Measurements from ENCODE around the gene TBXA2R.
"Not testable (repeated sequence)": the region's sequence is repeated elsewhere in the genome, so short reads cannot be mapped to it uniquely, and the experiment has no call there.

DNA sequence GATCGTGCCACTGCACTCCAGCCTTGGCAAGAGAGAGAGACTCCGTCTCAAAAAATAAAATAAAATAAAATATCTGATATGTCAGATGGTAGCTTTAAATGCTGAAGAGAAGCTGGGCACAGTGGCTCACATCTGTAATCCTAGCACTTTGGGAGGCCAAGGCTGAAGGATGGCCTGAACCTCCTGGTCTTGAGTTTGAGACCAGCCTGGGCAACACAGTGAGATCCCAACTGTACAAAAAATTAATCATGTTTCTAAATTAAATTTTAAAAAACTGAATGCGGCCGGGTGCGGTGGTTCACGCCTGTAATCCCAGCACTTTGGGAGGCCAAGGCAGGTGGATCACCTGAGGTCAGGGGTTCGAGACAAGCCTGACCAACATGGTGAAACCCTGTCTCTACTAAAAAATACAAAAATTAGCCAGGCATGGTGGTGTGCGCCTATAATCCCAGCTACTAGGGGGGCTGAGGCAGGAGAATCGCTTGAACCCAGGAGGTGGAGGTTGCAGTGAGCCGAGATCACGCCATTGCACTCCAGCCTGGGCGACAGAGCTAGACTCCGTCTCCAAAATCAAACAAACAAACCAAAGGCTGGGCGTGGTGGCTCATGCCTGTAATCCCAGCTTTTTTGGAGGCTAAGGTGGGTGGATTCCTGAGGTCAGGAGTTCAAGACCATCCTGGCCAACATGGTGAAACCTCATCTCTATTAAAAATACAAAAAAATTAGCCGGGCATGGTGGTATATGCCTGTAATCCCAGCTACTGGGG, 22.5 kb downstream of the TBXA2R start:
- TF ChIP-seq, protein P1, sequence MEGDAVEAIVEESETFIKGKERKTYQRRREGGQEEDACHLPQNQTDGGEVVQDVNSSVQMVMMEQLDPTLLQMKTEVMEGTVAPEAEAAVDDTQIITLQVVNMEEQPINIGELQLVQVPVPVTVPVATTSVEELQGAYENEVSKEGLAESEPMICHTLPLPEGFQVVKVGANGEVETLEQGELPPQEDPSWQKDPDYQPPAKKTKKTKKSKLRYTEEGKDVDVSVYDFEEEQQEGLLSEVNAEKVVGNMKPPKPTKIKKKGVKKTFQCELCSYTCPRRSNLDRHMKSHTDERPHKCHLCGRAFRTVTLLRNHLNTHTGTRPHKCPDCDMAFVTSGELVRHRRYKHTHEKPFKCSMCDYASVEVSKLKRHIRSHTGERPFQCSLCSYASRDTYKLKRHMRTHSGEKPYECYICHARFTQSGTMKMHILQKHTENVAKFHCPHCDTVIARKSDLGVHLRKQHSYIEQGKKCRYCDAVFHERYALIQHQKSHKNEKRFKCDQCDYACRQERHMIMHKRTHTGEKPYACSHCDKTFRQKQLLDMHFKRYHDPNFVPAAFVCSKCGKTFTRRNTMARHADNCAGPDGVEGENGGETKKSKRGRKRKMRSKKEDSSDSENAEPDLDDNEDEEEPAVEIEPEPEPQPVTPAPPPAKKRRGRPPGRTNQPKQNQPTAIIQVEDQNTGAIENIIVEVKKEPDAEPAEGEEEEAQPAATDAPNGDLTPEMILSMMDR (IDR thresholded peaks at IDR 0.05), result not testable (repeated sequence)
- TF ChIP-seq POLR2AphosphoS5, POLR2A (IDR thresholded peaks at IDR 0.05): not testable (repeated sequence)

Measured in suprapubic skin (tissue), 4 donors.